ENCODE measurements around the gene FIS1.

DNA sequence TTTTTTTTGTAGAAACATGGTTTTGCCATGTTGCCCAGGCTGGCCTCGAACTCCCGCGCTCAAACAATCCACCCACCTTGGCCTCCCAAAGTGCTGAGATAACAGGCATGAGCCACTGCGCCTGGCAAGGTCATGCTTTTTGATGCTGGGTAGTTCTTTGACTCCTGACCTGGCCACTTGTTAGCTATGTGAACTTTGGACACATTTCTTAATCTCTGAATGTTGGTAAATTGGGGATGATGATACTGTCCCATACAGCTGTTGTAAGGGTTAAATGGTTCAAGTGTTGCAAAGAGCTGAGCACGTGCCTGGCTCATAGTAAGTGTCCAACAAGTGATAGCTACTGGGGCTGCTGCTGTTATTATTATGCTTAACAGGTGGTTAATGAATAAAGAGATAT is 24.6 kb downstream of the FIS1 start:
- TF ChIP-seq, protein P1, sequence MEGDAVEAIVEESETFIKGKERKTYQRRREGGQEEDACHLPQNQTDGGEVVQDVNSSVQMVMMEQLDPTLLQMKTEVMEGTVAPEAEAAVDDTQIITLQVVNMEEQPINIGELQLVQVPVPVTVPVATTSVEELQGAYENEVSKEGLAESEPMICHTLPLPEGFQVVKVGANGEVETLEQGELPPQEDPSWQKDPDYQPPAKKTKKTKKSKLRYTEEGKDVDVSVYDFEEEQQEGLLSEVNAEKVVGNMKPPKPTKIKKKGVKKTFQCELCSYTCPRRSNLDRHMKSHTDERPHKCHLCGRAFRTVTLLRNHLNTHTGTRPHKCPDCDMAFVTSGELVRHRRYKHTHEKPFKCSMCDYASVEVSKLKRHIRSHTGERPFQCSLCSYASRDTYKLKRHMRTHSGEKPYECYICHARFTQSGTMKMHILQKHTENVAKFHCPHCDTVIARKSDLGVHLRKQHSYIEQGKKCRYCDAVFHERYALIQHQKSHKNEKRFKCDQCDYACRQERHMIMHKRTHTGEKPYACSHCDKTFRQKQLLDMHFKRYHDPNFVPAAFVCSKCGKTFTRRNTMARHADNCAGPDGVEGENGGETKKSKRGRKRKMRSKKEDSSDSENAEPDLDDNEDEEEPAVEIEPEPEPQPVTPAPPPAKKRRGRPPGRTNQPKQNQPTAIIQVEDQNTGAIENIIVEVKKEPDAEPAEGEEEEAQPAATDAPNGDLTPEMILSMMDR (IDR thresholded peaks at IDR 0.05; ENCODE audit: low read depth, low read length, poor library complexity, severe bottlenecking), result no peak
- TF ChIP-seq EZH2phosphoT487 (IDR thresholded peaks at IDR 0.05; ENCODE audit: borderline replicate concordance, low read length), result no peak
